Measurements from ENCODE around the gene BLM. TPM values are rescaled to one million over a fixed set of nuclear protein-coding genes. Genes with fewer than 3 reads are reported as not detected.
A peak's percentile ranks its signal among the peaks of the same experiment; 100 is the strongest.

The BLM gene
- total and polyA plus RNA-seq, 2 of the 4 experiments (the other 2 are of a cell fraction) = 2.5 to 6.5 TPM

- dilution Hi-C loops (cut with HindIII; ENCODE audit: low sequenced_read_pairs, unreplicated experiment) = no loop called here
- H3K4me2 ChIP-seq (ENCODE audit: low read depth, low read length) = no peak overlapping the region
- ChIA-PET CTCF (interaction anchor here (1.0 kb wide), 1 partner anchor 9 kb away, joined by 3 read pairs; no protein-coding TSS in a partner anchor), POLR2A (ENCODE audit: unreplicated experiment) (no interaction called here)
- intact Hi-C loops (cut with micrococcal nuclease) = no loop called here
- no peak overlapping the region for H2BK20ac ChIP-seq (ENCODE audit: low read depth, low read length)
- no peaks in the 10 kb centered on the region for H3K4me1 ChIP-seq (ENCODE audit: control insufficient read depth, insufficient read depth, low read length)
- no peak overlapping the region for H3K14ac ChIP-seq (replicated peaks; ENCODE audit: low read depth, low read length)
- H3K56ac ChIP-seq (ENCODE audit: extremely low read depth, insufficient read depth, low read length) = no peak overlapping the region
- H3K4ac ChIP-seq (ENCODE audit: low read depth, low read length) = no peak overlapping the region
- H2AK5ac ChIP-seq (ENCODE audit: low read depth, low read length) = no peak overlapping the region
- H4K8ac ChIP-seq (ENCODE audit: low read depth in 2 of 2, low read length in 2 of 2) = no peak overlapping the region
- no peak overlapping the region for H3K27ac ChIP-seq (ENCODE audit: insufficient read depth, low read length)
- H2BK15ac ChIP-seq (ENCODE audit: low read depth, low read length) = no peak overlapping the region
- BruUV-seq (replicated peaks) = no TSS peak
- in situ Hi-C loops (cut with MboI; ENCODE audit: low sequenced_read_pairs) = no loop called here
- no peak overlapping the region for H2BK5ac ChIP-seq (ENCODE audit: low read depth, low read length, poor library complexity, severe bottlenecking)
- no peak overlapping the region for H2BK120ac ChIP-seq (ENCODE audit: low read depth, low read length)
- H3K23ac ChIP-seq (ENCODE audit: low read depth, low read length) = no peak overlapping the region
- H3K79me1 ChIP-seq (ENCODE audit: low read depth in 1 of 2, low read length in 2 of 2) = peaks cover 3 to 7% of the 10 kb centered on the region in 2 experiments; a peak in 3 of 4 replicates
- no peaks in the 10 kb centered on the region; the same call in 1 of the 2 replicates for H3K9me1 ChIP-seq (ENCODE audit: insufficient read depth, low read length)
- H3K9me3 ChIP-seq (ENCODE audit: control insufficient read depth, insufficient read depth, low read length) = no peaks in the 10 kb centered on the region
- H3K4me3 ChIP-seq (ENCODE audit: insufficient read depth, low read depth, low read length) = no peak overlapping the region
- no peaks in the 10 kb centered on the region for H3K36me3 ChIP-seq (ENCODE audit: control insufficient read depth, insufficient read depth, low read length)
- H2AFZ ChIP-seq (replicated peaks; ENCODE audit: low read length, poor library complexity) = no peak overlapping the region
- H4K5ac ChIP-seq (ENCODE audit: low read depth, low read length) = no peak overlapping the region
- H3K18ac ChIP-seq (ENCODE audit: low read depth, low read length) = no peak overlapping the region
- WGBS, 2 experiments (ENCODE audit: extremely low coverage in 2 of 2, insufficient read length in 1 of 2) = 96% methylated on average over 3 of the region's 7 CpGs; no CpG with 5 or more reads in 1 of the 2 experiments
- ATAC-seq (ENCODE audit: low read depth) = no peak
- TF ChIP-seq POLR2A (IDR thresholded peaks at IDR 0.05; ENCODE audit: low read depth, low read length) (no peak), CEBPB (IDR thresholded peaks at IDR 0.05; ENCODE audit: low read depth, low read length) (peak; percentile 38; the same call in 1 of the 2 replicates)
- H3K27me3 ChIP-seq (ENCODE audit: control insufficient read depth, insufficient read depth, low read length) = no peaks in the 10 kb centered on the region
- no peak for DNase-seq
- no peak overlapping the region for H3K9ac ChIP-seq (ENCODE audit: low read depth, low read length)
- no peak overlapping the region for H4K91ac ChIP-seq (ENCODE audit: insufficient read depth, low read depth, low read length)
- no peak overlapping the region for H2AK9ac ChIP-seq (replicated peaks; ENCODE audit: low read depth, low read length, poor library complexity)
- no peaks in the 10 kb centered on the region for H4K20me1 ChIP-seq (ENCODE audit: insufficient read depth, low read length)
Observed at GRCh38 chr15:90750186-90750585, 33.0 kb downstream of the BLM start.
